ENCODE results near the gene CCDC80.

CCDC80 gene

DNA sequence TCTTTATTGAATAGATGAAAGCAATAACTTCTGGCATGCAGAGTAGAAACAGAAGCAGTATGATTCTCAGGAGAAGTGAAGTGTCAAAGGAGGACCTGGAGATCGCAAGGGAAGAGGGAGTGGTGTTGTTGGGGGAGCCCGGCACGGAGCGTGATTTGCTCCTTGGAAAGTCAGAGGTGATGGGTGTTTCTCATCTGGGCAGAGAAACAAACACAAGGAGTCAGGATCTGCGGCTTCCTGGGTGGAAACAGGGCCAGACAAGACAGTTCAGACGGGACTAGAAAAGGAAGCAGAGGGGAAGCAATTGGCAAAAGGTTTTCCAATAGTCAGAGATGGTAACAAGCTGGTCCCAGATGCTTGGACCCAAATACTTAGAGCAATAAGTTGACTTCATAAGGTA is 34.4 kb upstream of the CCDC80 start:
- TF ChIP-seq, protein P1, sequence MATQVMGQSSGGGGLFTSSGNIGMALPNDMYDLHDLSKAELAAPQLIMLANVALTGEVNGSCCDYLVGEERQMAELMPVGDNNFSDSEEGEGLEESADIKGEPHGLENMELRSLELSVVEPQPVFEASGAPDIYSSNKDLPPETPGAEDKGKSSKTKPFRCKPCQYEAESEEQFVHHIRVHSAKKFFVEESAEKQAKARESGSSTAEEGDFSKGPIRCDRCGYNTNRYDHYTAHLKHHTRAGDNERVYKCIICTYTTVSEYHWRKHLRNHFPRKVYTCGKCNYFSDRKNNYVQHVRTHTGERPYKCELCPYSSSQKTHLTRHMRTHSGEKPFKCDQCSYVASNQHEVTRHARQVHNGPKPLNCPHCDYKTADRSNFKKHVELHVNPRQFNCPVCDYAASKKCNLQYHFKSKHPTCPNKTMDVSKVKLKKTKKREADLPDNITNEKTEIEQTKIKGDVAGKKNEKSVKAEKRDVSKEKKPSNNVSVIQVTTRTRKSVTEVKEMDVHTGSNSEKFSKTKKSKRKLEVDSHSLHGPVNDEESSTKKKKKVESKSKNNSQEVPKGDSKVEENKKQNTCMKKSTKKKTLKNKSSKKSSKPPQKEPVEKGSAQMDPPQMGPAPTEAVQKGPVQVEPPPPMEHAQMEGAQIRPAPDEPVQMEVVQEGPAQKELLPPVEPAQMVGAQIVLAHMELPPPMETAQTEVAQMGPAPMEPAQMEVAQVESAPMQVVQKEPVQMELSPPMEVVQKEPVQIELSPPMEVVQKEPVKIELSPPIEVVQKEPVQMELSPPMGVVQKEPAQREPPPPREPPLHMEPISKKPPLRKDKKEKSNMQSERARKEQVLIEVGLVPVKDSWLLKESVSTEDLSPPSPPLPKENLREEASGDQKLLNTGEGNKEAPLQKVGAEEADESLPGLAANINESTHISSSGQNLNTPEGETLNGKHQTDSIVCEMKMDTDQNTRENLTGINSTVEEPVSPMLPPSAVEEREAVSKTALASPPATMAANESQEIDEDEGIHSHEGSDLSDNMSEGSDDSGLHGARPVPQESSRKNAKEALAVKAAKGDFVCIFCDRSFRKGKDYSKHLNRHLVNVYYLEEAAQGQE (IDR thresholded peaks at IDR 0.05; ENCODE audit: low read depth) = no peak
- TF ChIP-seq CEBPB (IDR thresholded peaks at IDR 0.05) = no peak
- no peak for TF ChIP-seq TCF12 (IDR thresholded peaks at IDR 0.05; ENCODE audit: low read depth)
- no peak for TF ChIP-seq EGR1 (IDR thresholded peaks at IDR 0.05)
- TF ChIP-seq FOXM1 (IDR thresholded peaks at IDR 0.05; ENCODE audit: borderline replicate concordance, low read depth) = no peak
- TF ChIP-seq NFIC (IDR thresholded peaks at IDR 0.05) = no peak
- no peak for TF ChIP-seq YY1 (IDR thresholded peaks at IDR 0.05; ENCODE audit: low read depth)
- no peak for TF ChIP-seq TEAD4 (IDR thresholded peaks at IDR 0.05)
- TF ChIP-seq RAD21 (IDR thresholded peaks at IDR 0.05; ENCODE audit: low read depth) = no peak
- TF ChIP-seq CREB1 (IDR thresholded peaks at IDR 0.05; ENCODE audit: low read depth) = no peak
- TF ChIP-seq EP300 (IDR thresholded peaks at IDR 0.05; ENCODE audit: borderline replicate concordance) = no peak
- TF ChIP-seq, protein P2, sequence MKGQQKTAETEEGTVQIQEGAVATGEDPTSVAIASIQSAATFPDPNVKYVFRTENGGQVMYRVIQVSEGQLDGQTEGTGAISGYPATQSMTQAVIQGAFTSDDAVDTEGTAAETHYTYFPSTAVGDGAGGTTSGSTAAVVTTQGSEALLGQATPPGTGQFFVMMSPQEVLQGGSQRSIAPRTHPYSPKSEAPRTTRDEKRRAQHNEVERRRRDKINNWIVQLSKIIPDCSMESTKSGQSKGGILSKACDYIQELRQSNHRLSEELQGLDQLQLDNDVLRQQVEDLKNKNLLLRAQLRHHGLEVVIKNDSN (IDR thresholded peaks at IDR 0.05) = no peak
- TF ChIP-seq, protein P3, sequence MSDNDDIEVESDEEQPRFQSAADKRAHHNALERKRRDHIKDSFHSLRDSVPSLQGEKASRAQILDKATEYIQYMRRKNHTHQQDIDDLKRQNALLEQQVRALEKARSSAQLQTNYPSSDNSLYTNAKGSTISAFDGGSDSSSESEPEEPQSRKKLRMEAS (IDR thresholded peaks at IDR 0.05) = no peak
- no peak for TF ChIP-seq TAF1 (IDR thresholded peaks at IDR 0.05; ENCODE audit: low read depth)
- TF ChIP-seq ZBTB7A (IDR thresholded peaks at IDR 0.05; ENCODE audit: low read depth) = no peak

DNA sequence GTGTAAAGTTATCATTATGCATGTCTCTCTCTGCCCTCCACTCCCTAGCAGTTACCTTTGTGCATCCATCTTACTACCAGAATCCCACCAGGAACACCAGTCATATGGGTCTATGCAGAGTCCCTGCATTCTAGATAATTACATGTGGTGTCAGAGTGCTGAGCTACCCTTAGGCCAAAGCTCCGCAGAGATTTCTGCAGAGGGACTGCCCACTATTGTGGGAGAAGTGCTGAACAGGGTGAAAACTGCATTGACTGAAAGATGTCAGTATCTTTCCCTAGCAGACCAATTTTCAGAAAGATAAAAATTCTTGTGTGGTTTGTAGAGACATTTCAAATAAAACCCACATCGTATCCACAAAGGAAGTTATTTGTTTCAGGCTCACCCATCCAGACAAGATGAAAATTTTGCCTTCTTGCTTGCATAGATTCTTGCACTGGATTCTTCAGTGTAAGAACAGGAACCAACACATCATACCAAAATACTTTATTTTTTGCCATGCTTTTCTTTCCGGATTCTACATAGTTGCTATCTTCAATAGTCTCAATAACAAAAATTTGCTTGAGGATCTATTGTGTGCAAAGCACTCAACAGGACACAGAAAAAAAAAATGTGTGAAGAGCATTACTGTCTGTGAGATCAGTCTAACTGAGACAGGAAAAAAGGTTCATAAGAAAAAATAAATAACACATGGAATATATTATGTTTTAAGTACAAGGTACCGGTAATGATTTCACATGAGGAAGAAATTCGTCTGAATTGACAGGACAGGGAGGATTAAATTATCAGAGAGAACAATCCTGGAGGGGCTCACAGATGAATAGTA is 32.0 kb upstream of the CCDC80 start:
- no peak for TF ChIP-seq TEAD4 (IDR thresholded peaks at IDR 0.05)
- TF ChIP-seq YY1 (IDR thresholded peaks at IDR 0.05; ENCODE audit: low read depth) = no peak
- TF ChIP-seq CREB1 (IDR thresholded peaks at IDR 0.05; ENCODE audit: low read depth) = no peak
- TF ChIP-seq NFIC (IDR thresholded peaks at IDR 0.05) = no peak
- TF ChIP-seq TCF12 (IDR thresholded peaks at IDR 0.05; ENCODE audit: low read depth) = no peak
- TF ChIP-seq ZBTB7A (IDR thresholded peaks at IDR 0.05; ENCODE audit: low read depth) = no peak
- TF ChIP-seq TAF1 (IDR thresholded peaks at IDR 0.05; ENCODE audit: low read depth) = no peak
- TF ChIP-seq, protein P1 (IDR thresholded peaks at IDR 0.05; ENCODE audit: low read depth) = no peak
- TF ChIP-seq, protein P3 (IDR thresholded peaks at IDR 0.05) = no peak
- no peak for TF ChIP-seq EP300 (IDR thresholded peaks at IDR 0.05; ENCODE audit: borderline replicate concordance)
- TF ChIP-seq EGR1 (IDR thresholded peaks at IDR 0.05) = no peak
- no peak for TF ChIP-seq RAD21 (IDR thresholded peaks at IDR 0.05; ENCODE audit: low read depth)
- TF ChIP-seq CEBPB (IDR thresholded peaks at IDR 0.05) = no peak
- TF ChIP-seq FOXM1 (IDR thresholded peaks at IDR 0.05; ENCODE audit: borderline replicate concordance, low read depth) = no peak
- TF ChIP-seq, protein P2 (IDR thresholded peaks at IDR 0.05) = no peak

DNA sequence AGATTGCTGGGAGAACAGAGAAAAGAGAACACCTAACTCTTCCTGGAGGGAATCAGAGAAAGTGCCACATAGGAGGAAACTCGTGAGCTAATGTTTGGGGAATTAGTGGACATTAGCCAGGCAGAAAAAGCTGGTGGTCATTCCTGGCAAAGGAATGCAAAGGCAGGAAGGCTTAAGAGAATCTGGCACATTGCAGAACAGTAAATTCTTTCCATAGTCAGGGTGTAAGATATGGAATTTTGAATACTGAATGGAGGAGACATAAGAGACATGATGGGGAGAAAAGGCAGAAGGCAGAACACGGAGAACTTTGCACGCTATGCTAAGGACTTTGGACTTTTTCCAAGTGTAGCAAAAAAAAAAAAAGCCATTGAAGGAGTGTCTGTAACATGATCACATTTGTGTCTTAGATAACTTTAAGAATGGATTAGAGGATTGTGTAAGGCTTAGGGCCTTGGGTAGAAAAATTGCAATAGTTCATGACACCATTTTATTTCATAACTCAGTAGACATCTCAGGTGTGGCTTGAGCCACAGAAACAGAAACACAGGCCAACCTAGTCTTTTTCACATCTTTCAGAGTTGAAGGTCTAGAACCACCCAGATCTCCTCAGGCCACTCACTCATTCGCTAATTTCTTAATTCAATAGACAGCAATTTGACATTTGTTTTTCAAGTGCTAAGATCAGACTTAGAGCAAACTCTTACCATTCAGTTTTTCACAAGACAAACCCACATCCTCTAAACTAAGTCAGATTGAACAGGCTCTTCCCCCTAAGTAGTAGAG is 31.2 kb upstream of the CCDC80 start:
- TF ChIP-seq CEBPB (IDR thresholded peaks at IDR 0.05) (peak; percentile 63), CREB1 (IDR thresholded peaks at IDR 0.05; ENCODE audit: low read depth) (no peak), TAF1 (IDR thresholded peaks at IDR 0.05; ENCODE audit: low read depth) (no peak), ZBTB7A (IDR thresholded peaks at IDR 0.05; ENCODE audit: low read depth) (no peak), TCF12 (IDR thresholded peaks at IDR 0.05; ENCODE audit: low read depth) (peak; percentile 66), NFIC (IDR thresholded peaks at IDR 0.05) (peak; percentile 78), RAD21 (IDR thresholded peaks at IDR 0.05; ENCODE audit: low read depth) (peak; percentile 4; the same call in 1 of the 2 replicates), EP300 (IDR thresholded peaks at IDR 0.05; ENCODE audit: borderline replicate concordance) (peak; percentile 61), TEAD4 (IDR thresholded peaks at IDR 0.05) (peak; percentile 70), EGR1 (IDR thresholded peaks at IDR 0.05) (no peak), YY1 (IDR thresholded peaks at IDR 0.05; ENCODE audit: low read depth) (no peak), FOXM1 (IDR thresholded peaks at IDR 0.05; ENCODE audit: borderline replicate concordance, low read depth) (no peak; the same call in 1 of the 2 replicates)
- TF ChIP-seq, protein P2 (IDR thresholded peaks at IDR 0.05) = no peak
- TF ChIP-seq, protein P1 (IDR thresholded peaks at IDR 0.05; ENCODE audit: low read depth) = no peak
- TF ChIP-seq, protein P3 (IDR thresholded peaks at IDR 0.05) = no peak
